ENCODE data around the gene RHPN2. TPM values are rescaled to one million over a fixed set of nuclear protein-coding genes. Genes with fewer than 3 reads are reported as not detected.
"Not testable (repeated sequence)": the region's sequence is repeated elsewhere in the genome, so short reads cannot be mapped to it uniquely, and the experiment has no call there.

RHPN2 gene
- total and polyA plus RNA-seq, 2 donors (not counting 3 experiments of a cell fraction or from before 2014, with no cell fraction given), result 2.3 to 2.7 TPM

DNA sequence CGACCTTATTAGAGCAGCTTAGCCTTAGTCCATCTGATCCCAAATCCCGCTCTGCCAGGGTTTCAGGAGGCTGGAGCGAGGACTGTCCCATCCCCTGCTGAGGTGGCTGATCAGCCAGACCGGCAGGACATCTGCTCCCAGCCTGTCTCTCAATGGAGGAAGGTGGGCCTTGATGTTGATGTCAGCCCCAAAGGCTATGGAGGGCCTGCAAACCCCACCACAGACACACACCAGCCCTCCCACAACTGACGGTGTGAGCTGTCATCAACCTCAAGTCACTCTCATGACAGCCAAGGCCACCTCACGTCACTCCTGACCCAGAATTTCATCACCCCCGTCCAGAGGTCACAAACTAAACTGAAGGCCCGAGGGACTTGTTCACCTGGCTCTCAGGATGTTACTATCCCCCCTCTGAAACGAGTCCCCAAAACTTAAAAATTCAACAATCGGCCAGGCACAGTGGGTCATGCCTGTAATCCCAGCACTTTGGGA is 25.5 kb downstream of the RHPN2 start:
- FAIRE-seq, result no peak
- no peaks in the 10 kb centered on the region for H3K9me1 ChIP-seq (replicated peaks; ENCODE audit: control insufficient read depth, extremely low read depth, insufficient read depth, low read length)
- no peaks in the 10 kb centered on the region for H3K36me3 ChIP-seq (ENCODE audit: control insufficient read depth in 2 of 2, extremely low read depth in 1 of 2, insufficient read depth in 2 of 2, low read length in 2 of 2)
- no peak overlapping the region for H3K4me2 ChIP-seq (ENCODE audit: insufficient read depth, low read length)
- H2AFZ ChIP-seq (ENCODE audit: low read depth, low read length), result no peak overlapping the region
- no peaks in the 10 kb centered on the region for H3K27me3 ChIP-seq (ENCODE audit: control insufficient read depth in 2 of 2, insufficient read depth in 2 of 2, low read length in 2 of 2)
- BruUV-seq (replicated peaks), result no TSS peak
- no peak for DNase-seq (ENCODE audit: low read depth, low spot score)
- H3K4me1 ChIP-seq (ENCODE audit: control insufficient read depth, extremely low read depth, insufficient read depth, low read length), result no peaks in the 10 kb centered on the region
- H3K79me2 ChIP-seq (ENCODE audit: control insufficient read depth, insufficient read depth, low read length), result no peaks in the 10 kb centered on the region
- TF ChIP-seq JUN (IDR thresholded peaks at IDR 0.05; ENCODE audit: borderline replicate concordance, insufficient read depth, insufficient read length, low read depth), result no peak
- no peak for TF ChIP-seq CTCF (IDR thresholded peaks at IDR 0.05; ENCODE audit: extremely low read depth in 1 of 2, insufficient read depth in 1 of 2, low read depth in 1 of 2, low read length in 2 of 2)
- TF ChIP-seq FOS (IDR thresholded peaks at IDR 0.05; ENCODE audit: borderline replicate concordance, insufficient read depth, low read length), result no peak
- TF ChIP-seq, protein P1, sequence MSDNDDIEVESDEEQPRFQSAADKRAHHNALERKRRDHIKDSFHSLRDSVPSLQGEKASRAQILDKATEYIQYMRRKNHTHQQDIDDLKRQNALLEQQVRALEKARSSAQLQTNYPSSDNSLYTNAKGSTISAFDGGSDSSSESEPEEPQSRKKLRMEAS (IDR thresholded peaks at IDR 0.05; ENCODE audit: insufficient read depth, insufficient read length), result no peak
- POLR2A ChIA-PET, result no interaction called here
- no peaks in the 10 kb centered on the region for H4K20me1 ChIP-seq (replicated peaks; ENCODE audit: control insufficient read depth, extremely low read depth, insufficient read depth, low read length)
- H3K27ac ChIP-seq (ENCODE audit: insufficient read depth, low read depth, low read length), result no peak overlapping the region
- CTCF ChIA-PET, result no interaction called here
- H3K9ac ChIP-seq (replicated peaks; ENCODE audit: extremely low read depth, insufficient read depth, low read length), result no peak overlapping the region
- no peak overlapping the region for H3K4me3 ChIP-seq (replicated peaks in 1 of 3; ENCODE audit: insufficient read depth in 1 of 3, low read depth in 1 of 3, low read length in 3 of 3)
- dilution Hi-C loops (cut with MboI; ENCODE audit: extremely low pct_ligation_motif_present, low sequenced_read_pairs) (no loop called here), intact Hi-C loops (cut with micrococcal nuclease) (no loop called here)
- H3K9me3 ChIP-seq (replicated peaks; ENCODE audit: control insufficient read depth, insufficient read depth, low read length), result no peaks in the 10 kb centered on the region

- FAIRE-seq; H3K9me3 ChIP-seq (replicated peaks; ENCODE audit: control insufficient read depth, insufficient read depth, low read length); H3K4me2 ChIP-seq (ENCODE audit: insufficient read depth, low read length); H3K27ac ChIP-seq (ENCODE audit: insufficient read depth, low read depth, low read length); H4K20me1 ChIP-seq (replicated peaks; ENCODE audit: control insufficient read depth, extremely low read depth, insufficient read depth, low read length); CTCF ChIA-PET; H3K27me3 ChIP-seq (ENCODE audit: control insufficient read depth in 2 of 2, insufficient read depth in 2 of 2, low read length in 2 of 2); BruUV-seq (replicated peaks); H3K9me1 ChIP-seq (replicated peaks; ENCODE audit: control insufficient read depth, extremely low read depth, insufficient read depth, low read length); H2AFZ ChIP-seq (ENCODE audit: low read depth, low read length); H3K79me2 ChIP-seq (ENCODE audit: control insufficient read depth, insufficient read depth, low read length); dilution Hi-C loops (cut with MboI; ENCODE audit: extremely low pct_ligation_motif_present, low sequenced_read_pairs); H3K36me3 ChIP-seq (ENCODE audit: control insufficient read depth in 2 of 2, extremely low read depth in 1 of 2, insufficient read depth in 2 of 2, low read length in 2 of 2); H3K4me3 ChIP-seq (replicated peaks in 1 of 3; ENCODE audit: insufficient read depth in 1 of 3, low read depth in 1 of 3, low read length in 3 of 3); POLR2A ChIA-PET; H3K4me1 ChIP-seq (ENCODE audit: control insufficient read depth, extremely low read depth, insufficient read depth, low read length); intact Hi-C loops (cut with micrococcal nuclease); H3K9ac ChIP-seq (replicated peaks; ENCODE audit: extremely low read depth, insufficient read depth, low read length); DNase-seq (ENCODE audit: low read depth, low spot score): not testable (repeated sequence)
These were observed 27.3 kb downstream of the RHPN2 start for GRCh38 chr19:33037168-33038025.

DNA sequence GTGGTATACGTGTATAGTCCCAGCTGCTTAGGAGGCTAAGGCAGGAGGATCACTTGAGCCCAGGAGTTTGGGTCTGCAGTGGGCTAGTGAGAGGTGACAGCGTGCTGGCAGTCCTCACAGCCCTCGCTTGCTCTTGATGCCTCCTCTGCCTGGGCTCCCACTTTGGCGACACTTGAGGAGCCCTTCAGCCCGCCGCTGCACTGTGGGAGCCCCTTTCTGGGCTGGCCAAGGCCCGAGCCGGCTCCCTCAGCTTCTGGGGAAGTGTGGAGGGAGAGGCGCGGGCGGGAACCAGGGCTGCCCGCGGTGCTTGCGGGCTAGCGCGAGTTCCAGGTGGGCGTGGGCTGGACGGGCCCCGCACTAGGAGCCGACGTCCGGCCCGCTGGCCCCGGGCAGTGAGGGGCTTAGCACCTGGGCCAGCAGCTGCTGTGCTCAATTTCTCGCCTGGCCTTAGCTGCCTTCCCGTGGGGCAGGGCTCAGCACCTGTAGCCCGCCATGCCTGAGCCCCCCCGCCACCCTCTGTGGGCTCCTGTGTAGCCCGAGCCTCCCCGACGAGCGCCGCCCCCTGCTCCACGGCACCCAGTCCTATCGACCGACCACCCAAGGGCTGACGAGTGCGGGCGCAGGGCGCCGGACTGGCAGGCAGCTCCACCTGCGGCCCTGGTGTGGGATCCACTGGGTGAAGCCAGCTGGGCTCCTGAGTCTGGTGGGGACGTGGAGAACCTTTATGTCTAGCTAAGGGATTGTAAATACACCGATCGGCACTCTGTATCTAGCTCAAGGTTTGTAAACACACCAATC is 28.1 kb downstream of the RHPN2 start:
- DNase-seq (ENCODE audit: low read depth, low spot score); H3K4me3 ChIP-seq (replicated peaks in 1 of 3; ENCODE audit: insufficient read depth in 1 of 3, low read depth in 1 of 3, low read length in 3 of 3); POLR2A ChIA-PET; BruUV-seq (replicated peaks); intact Hi-C loops (cut with micrococcal nuclease); H3K9me1 ChIP-seq (replicated peaks; ENCODE audit: control insufficient read depth, extremely low read depth, insufficient read depth, low read length); FAIRE-seq; H3K9me3 ChIP-seq (replicated peaks; ENCODE audit: control insufficient read depth, insufficient read depth, low read length); H3K27me3 ChIP-seq (ENCODE audit: control insufficient read depth in 2 of 2, insufficient read depth in 2 of 2, low read length in 2 of 2); H3K4me2 ChIP-seq (ENCODE audit: insufficient read depth, low read length); H3K27ac ChIP-seq (ENCODE audit: insufficient read depth, low read depth, low read length); H4K20me1 ChIP-seq (replicated peaks; ENCODE audit: control insufficient read depth, extremely low read depth, insufficient read depth, low read length); H3K79me2 ChIP-seq (ENCODE audit: control insufficient read depth, insufficient read depth, low read length); H3K4me1 ChIP-seq (ENCODE audit: control insufficient read depth, extremely low read depth, insufficient read depth, low read length); H3K36me3 ChIP-seq (ENCODE audit: control insufficient read depth in 2 of 2, extremely low read depth in 1 of 2, insufficient read depth in 2 of 2, low read length in 2 of 2); H2AFZ ChIP-seq (ENCODE audit: low read depth, low read length); CTCF ChIA-PET; dilution Hi-C loops (cut with MboI; ENCODE audit: extremely low pct_ligation_motif_present, low sequenced_read_pairs); H3K9ac ChIP-seq (replicated peaks; ENCODE audit: extremely low read depth, insufficient read depth, low read length): not testable (repeated sequence)
